GF-D8 (cell line): Measurements from ENCODE around the gene ARHGEF1.
A peak's percentile ranks its signal among the peaks of the same experiment; 100 is the strongest.

Source experiments
- DNase-seq: peaks from one replicate; lab custom pipeline; 2025; lab: John Stamatoyannopoulos, UW

Gene ARHGEF1, protein sequence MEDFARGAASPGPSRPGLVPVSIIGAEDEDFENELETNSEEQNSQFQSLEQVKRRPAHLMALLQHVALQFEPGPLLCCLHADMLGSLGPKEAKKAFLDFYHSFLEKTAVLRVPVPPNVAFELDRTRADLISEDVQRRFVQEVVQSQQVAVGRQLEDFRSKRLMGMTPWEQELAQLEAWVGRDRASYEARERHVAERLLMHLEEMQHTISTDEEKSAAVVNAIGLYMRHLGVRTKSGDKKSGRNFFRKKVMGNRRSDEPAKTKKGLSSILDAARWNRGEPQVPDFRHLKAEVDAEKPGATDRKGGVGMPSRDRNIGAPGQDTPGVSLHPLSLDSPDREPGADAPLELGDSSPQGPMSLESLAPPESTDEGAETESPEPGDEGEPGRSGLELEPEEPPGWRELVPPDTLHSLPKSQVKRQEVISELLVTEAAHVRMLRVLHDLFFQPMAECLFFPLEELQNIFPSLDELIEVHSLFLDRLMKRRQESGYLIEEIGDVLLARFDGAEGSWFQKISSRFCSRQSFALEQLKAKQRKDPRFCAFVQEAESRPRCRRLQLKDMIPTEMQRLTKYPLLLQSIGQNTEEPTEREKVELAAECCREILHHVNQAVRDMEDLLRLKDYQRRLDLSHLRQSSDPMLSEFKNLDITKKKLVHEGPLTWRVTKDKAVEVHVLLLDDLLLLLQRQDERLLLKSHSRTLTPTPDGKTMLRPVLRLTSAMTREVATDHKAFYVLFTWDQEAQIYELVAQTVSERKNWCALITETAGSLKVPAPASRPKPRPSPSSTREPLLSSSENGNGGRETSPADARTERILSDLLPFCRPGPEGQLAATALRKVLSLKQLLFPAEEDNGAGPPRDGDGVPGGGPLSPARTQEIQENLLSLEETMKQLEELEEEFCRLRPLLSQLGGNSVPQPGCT

DNA sequence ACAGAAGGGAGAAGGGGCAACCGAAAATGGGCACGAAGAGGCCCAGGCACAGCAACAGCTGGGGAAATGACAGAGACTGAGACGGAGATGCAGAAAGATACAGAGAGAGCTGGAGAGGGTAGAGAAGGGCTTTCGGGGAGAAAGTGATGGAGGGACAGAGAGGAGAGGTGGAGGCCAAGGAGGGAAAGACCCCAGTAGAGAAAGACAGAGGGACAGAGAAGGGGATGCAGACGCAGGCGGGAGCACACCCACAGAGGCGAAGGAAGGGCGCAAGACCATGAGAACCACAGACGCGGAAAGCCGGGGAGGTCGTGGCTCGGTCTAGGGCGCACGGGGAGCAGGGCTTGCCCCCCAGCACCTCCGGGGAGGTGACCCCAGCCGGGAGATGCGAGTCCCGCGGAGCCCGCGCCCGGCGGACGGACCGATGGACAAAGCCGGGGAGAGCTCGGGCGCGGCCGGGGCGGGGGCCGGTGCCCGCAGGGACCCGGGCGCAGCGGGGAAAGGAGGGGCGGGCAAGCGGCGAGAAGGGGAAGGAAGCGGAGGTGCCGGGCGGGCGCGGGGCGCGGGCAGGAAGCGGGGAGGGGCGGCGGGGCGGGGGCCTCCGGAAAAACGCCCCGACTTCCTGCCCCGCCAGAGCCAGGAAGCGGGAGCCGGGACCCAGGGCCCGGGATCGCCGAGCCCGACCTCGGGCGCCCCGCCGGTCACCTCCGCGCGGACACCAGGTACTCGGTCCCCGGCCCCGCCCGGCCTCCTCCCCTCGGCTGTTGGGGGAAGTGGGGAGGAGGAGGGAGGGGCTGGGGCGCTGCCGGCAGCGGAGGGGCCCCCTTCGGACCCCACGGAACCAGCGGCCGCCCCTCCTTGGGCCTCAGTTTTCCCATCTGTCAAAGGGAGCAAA lies at the start of gene ARHGEF1:
TSS of gene ARHGEF1 (plus strand) at position 617 of the 895 bp plus-strand sequence. CDS start 4,899 bp downstream, outside the sequence.
- peak; percentile 34 for DNase-seq

DNA sequence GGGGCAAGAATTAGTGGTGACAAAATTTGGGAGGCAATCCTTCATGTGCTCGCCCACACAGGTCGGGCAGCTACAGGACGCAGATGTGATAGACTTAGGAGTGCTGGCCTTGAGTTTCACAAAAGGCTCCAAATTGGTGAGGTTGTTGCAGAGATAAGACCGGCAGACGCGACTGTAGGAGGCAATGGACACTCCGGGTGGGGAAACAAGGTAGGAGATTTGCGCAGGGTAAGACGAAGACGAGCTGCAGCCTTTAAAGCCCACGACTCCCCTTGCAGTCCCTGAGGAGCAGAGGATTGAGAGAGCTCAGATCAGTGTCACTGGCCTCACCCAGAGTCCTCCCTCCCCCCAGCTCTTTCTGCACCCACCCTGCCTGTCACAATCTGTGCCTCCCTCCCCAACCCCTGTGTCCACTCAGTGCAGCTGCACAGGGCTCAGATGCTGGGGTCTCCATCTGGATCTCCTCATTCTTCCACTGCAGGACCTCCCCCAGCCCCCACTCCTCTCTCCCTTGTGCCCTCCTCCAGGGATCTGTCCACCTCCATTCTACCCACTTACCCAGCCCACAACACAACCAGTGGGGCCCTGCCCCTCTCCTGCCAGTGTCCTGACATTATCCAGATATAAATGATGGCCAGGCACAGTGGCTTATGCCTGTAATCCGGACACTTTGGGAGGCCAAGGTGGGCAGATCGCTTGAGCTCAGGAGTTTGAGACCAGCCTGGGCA lies 44.8 kb upstream of the ARHGEF1 start:
- DNase-seq: no peak

DNA sequence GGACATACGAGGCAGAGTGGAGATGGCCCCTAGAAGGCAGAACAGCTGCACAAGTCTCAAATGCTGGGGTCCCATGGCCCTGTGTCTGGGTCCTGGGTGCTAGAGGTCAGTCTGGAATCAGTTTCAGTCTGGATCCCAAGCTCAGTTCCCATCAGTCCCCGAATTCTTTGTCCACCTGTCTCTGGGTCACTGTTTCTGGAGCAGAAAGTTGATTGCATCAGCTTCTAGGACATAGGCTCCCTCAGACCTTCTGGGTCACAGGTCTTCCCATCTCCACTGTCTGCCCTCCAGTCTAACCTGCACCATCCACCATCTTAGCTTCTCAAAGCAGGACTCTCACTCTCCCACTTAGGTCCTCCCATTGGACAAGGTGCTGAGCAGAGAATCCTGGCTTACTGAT lies 43.8 kb upstream of the ARHGEF1 start:
- no peak for DNase-seq

DNA sequence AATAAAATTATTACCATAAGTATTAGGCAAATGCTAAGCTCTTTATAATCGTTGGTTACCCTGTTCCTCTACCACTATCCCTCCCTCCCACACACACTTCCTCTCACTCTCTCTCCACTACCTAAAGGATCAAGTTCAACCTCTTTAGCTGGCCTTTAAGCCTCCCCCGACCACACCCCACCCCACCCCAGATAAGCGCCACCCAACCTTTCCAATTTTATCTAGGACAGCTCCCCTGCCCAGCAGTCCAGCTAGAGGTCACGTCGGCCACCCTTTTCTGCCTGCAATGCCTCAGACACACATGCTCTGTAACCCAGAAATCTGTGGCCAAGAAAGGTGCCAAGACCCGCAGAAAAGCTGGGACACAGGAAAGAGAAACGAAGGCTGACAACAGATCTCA lies 39.6 kb upstream of the ARHGEF1 start:
- no peak for DNase-seq

DNA sequence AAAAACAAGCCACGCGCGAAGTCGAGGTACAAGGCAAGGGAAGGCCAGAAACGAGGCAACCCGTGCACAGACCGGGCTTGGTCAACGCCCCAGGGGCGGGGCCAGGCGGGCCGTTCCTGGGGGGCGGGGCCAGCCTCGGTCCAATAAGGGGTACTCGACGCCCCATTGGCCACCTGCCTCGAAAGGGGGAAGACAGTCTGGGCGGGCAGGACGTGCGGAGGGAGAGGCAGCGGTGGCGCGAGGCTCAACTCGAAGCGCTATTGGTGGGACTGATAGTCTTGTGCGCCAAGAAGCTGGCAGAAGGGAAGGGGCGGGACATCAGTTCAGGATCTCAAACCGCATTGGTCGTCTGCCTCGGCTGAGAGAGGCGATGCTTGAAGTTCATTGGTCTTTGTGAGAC lies 38.4 kb upstream of the ARHGEF1 start, which contains the start of gene LYPD4:
TSS of gene LYPD4 (minus strand) at position 83 of the 400 bp plus-strand sequence. CDS start 5,398 bp downstream, outside the sequence.
- DNase-seq: no peak

DNA sequence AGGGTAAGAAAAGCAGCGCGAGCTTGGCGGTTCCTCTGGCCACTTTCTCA lies 38.2 kb upstream of the ARHGEF1 start, which contains the start of gene DMRTC2:
TSS of gene DMRTC2 (plus strand) at position 42 of the 50 bp plus-strand sequence. CDS start 2,387 bp downstream, outside the sequence.
- DNase-seq: no peak

DNA sequence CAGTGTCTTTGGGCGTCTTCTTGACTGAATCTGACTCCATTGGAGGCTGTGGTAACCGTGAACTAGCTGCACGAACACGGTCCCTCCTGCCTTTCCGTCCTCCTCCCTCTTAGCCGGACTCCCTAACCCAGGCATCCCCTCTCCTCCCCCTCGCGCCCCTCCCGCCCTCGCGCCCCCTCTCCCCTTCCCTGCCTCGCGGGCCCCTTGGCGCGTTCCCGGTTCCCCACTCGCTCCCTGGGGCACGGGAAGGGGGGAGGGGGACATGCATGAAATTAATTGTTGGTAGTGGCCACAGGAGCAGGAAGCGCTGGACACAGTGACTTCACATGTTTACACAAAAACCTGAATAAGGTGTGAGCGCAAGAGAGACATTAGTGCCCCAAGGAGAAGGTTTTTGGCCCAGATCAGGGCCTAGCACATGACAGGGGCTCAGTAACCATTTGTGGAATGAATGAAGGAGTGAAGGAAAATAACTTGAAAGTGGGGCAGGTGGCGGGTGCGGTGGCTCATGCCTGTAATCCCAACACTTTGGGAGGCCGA lies 37.9 kb upstream of the ARHGEF1 start:
- no peak for DNase-seq

DNA sequence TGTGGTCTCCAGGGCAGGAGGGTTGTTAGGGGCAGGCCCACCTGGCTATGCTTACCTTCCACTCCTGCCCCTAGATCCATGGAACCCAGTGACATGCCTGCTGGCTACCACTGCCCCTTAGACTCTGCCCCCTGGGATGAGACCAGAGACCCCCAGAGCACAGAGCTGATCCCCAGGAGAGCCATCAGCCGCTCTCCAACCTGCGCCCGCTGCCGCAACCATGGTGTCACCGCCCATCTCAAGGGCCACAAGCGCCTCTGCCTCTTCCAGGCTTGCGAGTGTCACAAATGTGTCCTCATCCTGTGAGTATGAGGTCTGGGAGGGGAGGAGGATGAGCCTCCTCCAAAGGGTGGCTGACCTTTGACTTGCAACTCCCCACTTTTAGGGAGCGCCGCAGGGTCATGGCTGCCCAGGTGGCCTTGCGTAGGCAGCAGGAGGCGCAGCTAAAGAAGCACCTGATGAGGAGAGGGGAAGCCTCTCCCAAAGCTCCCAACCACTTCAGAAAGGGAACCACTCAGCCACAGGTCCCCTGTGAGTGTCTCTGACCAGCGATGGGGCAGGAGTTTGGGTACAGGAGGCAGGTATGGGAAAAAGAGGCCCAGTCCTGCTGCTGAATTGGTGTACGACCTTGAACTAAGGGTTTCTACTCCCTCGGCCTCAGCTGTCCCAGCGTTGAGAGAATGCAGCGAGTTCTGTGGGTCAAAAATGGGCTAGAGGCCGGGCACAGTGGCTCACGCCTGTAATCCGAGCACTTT lies 35.5 kb upstream of the ARHGEF1 start:
- no peak for DNase-seq

DNA sequence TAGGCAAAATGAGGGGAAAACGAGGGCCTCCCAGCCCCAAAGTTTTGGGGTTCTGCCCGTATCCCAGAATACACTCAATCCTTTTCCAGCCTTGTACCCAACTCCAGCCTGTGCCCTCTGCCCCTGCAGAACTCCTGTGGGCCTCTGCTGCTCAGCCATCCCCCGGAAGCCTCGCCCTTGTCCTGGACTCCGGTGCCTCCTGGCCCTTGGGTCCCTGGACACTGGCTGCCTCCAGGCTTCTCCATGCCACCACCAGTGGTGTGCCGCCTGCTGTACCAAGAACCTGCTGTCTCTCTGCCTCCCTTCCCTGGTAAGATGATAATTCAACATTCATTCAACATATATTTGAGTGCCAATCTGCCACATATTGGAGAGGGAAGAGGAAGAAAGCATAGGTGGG lies 34.3 kb upstream of the ARHGEF1 start:
- DNase-seq: no peak

DNA sequence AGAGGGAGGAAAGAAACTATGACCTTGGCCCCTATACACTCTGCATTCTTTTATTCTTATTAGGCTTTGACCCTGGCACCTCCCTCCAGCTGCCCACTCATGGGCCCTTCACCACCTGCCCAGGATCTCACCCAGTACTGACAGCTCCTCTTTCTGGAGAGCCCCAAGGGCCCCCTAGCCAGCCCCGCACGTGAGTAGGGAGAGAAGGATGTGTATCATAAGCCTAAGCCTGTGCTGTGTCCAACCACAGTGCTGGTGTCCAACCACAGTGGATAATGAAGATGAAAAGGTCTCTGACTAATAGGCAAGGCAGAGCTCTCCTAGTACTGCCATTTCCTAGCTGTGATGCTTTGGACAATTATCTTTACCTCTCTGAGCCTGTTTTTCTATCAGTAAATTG lies 33.9 kb upstream of the ARHGEF1 start:
- no peak for DNase-seq

DNA sequence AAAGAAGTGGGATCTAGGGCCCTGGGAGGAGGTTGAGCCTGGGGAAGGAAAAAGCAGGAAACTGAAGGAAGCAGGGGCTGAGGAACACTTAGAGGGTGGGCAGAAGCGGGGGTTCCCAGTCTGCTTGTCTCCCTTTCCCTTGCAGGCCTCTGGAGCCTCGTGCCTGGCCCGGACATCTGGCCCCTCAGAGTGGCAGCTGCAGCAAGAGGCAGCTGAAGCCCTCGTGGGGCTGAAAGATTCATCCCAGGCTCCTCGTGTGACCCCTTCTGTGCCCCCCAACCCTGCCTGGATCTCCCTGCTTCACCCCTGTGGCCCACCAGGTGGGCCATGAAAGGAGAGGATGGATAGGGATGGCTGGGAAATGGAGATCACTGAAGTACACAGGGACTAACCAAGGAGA lies 32.6 kb upstream of the ARHGEF1 start:
- DNase-seq: no peak

DNA sequence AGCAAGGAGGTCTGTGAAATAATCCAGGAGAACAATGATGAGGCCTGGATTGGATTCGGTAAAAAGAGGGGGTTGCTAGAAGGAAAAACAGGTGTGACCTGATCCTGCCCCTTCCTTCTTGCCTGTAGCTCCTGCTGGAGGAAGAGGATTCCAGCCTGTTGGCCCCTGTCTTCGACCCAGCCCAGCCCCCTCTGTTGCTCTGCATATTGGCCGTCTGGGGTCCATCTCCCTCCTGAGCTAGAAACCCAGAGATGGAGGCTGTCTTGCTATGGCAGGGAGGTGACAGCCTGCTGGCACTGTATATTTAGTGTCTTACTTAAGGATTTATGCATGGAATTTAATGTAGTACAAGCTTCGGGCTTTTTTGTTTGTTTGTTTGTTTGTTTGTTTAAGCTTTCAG lies 31.5 kb upstream of the ARHGEF1 start:
- DNase-seq: no peak

DNA sequence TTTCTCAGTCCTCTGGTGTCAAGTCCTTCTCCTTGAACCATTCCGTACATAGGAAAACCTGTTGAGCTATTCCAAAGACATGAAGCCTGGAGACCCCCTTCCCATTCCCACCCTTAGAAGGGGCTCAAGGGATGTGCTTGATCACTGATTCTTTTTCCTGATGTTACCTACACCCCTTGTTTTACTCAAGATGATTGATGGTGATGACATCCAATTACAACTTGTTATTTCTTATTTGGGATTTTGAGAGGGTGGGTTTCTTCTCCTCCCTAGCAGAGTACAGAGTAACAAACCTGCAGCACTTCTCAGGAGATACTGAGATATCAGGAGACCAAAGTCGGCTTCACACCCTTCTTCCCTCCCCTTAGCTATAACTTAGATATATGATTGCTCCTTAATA lies 29.6 kb upstream of the ARHGEF1 start:
- no peak for DNase-seq

DNA sequence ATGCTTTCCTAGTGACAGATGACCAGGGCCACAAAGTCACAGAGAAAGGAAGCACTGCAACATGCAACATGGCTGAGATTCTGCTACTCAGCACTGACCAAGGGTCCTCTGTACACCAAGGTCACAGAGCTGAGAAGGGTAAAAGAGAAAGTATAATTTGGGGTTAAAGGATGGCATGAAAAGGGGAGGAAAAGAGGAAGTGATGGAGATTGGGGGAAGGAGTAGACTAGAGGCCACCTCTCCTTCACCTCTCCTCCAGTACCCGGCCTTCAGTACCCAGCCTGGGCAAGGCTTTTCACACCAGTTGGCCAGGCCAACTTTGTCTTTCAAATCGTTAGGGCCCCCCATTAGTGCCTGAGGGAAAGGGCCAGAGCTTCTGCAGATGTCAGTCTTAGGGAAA lies 29.2 kb upstream of the ARHGEF1 start:
- no peak for DNase-seq

DNA sequence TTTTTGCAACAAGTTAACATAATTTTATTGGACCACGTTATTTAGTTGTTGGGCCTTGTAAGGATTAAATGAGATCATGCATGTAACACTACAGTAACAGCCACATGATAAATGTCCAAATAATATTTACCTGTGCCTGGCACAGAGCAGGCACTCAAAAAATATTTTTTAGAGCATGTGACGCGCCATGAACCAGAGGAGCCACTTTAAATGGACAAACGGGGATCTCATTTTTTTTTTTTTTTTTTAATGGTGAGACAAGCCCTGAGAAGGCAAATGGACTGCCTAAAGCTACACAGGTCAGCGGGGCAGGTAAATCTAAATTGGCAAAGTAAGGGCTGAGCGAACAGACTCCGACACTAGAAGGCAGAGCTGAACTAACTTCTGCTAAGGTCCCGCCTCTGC lies 23.8 kb upstream of the ARHGEF1 start:
- DNase-seq: no peak

DNA sequence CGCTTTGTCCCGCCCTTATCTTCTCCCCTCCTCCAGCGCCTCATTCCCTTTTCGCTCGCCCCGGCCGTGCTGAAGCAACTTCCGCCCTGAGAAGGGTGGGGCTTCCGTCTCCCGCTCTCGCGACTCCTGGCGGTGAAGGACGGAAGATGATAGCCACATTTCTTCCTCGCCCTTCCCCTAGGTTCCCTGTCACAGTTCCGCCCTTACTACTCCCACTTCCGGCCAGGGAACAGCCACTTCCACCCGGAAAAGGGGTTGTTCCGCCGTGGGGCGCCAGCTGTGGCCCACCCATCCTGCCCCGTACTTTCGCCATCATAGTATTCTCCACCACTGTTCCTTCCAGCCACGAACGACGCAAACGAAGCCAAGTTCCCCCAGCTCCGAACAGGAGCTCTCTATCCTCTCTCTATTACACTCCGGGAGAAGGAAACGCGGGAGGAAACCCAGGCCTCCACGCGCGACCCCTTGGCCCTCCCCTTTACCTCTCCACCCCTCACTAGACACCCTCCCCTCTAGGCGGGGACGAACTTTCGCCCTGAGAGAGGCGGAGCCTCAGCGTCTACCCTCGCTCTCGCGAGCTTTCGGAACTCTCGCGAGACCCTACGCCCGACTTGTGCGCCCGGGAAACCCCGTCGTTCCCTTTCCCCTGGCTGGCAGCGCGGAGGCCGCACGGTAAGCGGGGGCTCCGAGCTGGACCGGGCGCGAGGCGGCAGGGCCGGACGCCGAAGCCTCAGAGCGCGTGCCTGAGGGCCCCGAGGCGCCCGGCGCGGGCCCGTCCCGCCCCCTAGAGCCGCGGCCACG lies 23.2 kb upstream of the ARHGEF1 start, which contains the start of gene RPS19:
TSS of gene RPS19 (plus strand) at position 638 of the 801 bp plus-strand sequence. CDS start 520 bp downstream, outside the sequence.
- DNase-seq: peak; percentile 96

DNA sequence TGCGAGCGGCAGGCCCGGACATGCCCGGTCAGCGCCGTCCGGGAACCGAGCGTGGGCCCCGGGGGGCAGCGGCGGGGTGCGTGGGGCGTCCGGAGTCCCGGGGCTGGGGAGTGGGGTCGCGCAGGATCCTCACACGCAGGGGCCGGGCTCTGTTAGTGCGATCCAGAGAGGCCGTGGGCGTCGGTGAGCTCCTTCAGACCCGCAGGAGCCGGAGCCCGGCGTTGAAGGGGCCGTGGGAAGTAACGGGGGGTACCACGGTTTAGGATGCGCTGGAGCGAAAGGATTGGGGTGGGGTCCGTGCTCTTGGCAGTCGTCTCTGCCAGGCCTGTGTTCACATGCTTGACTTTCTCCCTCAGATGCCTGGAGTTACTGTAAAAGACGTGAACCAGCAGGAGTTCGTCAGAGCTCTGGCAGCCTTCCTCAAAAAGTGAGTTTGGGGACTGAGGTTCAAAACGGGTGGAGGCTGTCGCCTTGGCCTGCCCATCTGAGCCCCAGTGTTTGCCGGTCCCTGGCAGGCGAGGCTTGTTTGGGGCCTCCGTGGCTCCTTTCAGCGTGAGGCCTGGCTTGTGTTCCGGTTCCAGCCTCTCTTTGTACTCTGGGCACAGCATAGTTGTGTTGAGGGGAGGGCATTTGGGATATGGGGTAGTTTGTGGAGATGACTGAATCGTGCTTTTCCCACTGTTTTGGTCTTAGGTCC lies 22.4 kb upstream of the ARHGEF1 start:
- DNase-seq: no peak

DNA sequence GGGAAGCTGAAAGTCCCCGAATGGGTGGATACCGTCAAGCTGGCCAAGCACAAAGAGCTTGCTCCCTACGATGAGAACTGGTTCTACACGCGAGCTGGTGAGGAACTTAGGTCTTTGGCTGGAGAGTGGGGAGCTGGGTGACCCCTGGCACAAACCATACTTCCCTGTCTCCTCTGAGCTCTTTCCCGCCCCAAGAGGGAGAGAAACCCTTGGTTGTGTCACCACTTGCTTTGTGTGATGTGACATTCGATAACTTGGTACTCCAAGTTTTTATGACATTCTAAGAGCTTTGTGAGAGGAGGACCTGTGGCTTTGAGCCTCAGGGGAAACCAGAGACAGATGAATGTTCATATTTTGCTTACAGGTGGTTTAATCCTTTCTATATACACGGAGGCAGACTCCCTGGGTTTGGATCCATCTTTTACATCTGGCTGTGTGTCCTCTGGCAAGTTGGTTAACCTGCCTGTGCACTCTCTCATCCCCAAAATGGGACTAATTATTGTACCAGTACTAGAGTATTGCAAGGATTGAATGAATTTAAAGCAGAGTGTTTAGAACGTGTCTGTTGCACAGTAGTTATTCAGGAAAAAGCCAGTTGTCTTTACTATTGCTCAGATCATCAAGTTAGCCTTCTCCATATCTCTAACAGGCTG lies 21.7 kb upstream of the ARHGEF1 start:
- no peak for DNase-seq

DNA sequence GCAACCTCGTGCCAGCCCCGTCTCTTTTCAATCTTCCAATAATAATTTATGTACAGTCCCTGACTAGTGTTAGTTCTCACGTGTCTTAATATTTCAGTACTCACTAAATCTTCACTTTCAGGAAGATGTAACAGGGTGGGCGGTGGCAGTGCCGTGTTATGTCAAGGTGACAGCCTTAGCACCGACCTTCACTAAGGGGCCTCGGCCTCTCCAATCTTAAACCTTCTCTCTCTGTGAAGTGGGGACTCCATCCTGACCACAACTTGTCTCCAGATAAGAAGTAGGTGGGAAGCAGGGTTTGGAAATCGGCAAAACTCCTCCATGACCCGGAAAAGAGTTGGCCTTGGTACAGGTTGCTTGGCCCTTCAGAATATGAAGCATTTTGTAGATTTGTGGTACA lies 21.1 kb upstream of the ARHGEF1 start:
- no peak for DNase-seq
